Prostate gland (tissue), 2 donors: ENCODE data around the gene PDGFA. TPM values are rescaled to one million over a fixed set of nuclear protein-coding genes. Genes with fewer than 3 reads are reported as not detected.

Source experiments
- DNase-seq: peaks from one replicate; pipeline ENCODE4 v3.0.0-alpha.2; 2019; ENCODE audit warnings: low spot score
- H3K27ac ChIP-seq, 2 donors: fragments of 200-600 bp; sonication (generic); 2 replicates each; pipeline ENCODE4 v1.5.1; 2017 to 2019
- H3K27me3 ChIP-seq: fragments of 200-600 bp; sonication (generic); replicated peaks from 2 replicates; pipeline ENCODE4 v1.5.1; 2019; ENCODE audit not compliant: insufficient read depth
- H3K36me3 ChIP-seq, 2 donors: fragments of 200-600 bp; sonication (generic); 1 replicate in 1 of 2; 2 replicates in 1 of 2; pipeline versions ENCODE4 v1.5.1 to v1.8.1; 2017 to 2019
- H3K4me1 ChIP-seq: fragments of 200-600 bp; sonication (generic); replicated peaks from 2 replicates; pipeline ENCODE4 v1.5.1; 2019
- H3K4me3 ChIP-seq, 2 donors: fragments of 200-600 bp; sonication (generic); 2 replicates each; pipeline ENCODE4 v1.5.1; 2017 to 2019
- H3K9me3 ChIP-seq: fragments of 200-600 bp; sonication (generic); 2 replicates; pipeline ENCODE4 v1.5.1; 2017
- POLR2A ChIP-seq: fragments of 450-650 bp; IDR thresholded peaks from one replicate; pipeline ENCODE4 v1.6.1; 2016; ENCODE audit warnings: antibody characterized with exemption, mild to moderate bottlenecking
- POLR2AphosphoS5 ChIP-seq: sonication (generic); formaldehyde crosslinking; IDR thresholded peaks from one replicate; pipeline ENCODE4 v1.6.1; 2017; ENCODE audit warnings: antibody characterized with exemption
- WGBS: methylation state at CpG from one replicate; pipeline ENCODE4 v1.1.5; 2018; 5-methylcytosine and 5-hydroxymethylcytosine counted together
- intact Hi-C: fragments of 100-400 bp; cut with DNase I; formaldehyde crosslinking; loops from one replicate; pipeline ENCODE4 v1.14.2; 2022
- total RNA-seq, 2 donors: library from RNA; depleted of rRNA; stranded (reverse); fragments of >200 nt; gene quantifications; one replicate each; pipeline ENCODE4 v1.1.0, GENCODE V29; 2016
- TF ChIP-seq, protein P1 (sequence below), 4 experiments: fragments of 200-600 bp in 2 of 4; fragments of 450-650 bp in 2 of 4; sonication (generic) in 2 of 4; IDR thresholded peaks; 1 replicate in 3 of 4; 2 replicates in 1 of 4; pipeline ENCODE4 v1.5.1; 2016 to 2019; ENCODE audit warnings: antibody characterized with exemption in 4 of 4, mild to moderate bottlenecking in 2 of 4, moderate library complexity in 2 of 4

PDGFA gene
- total RNA-seq, 2 donors from 2014 or later = 40.4 to 75.0 TPM

DNA sequence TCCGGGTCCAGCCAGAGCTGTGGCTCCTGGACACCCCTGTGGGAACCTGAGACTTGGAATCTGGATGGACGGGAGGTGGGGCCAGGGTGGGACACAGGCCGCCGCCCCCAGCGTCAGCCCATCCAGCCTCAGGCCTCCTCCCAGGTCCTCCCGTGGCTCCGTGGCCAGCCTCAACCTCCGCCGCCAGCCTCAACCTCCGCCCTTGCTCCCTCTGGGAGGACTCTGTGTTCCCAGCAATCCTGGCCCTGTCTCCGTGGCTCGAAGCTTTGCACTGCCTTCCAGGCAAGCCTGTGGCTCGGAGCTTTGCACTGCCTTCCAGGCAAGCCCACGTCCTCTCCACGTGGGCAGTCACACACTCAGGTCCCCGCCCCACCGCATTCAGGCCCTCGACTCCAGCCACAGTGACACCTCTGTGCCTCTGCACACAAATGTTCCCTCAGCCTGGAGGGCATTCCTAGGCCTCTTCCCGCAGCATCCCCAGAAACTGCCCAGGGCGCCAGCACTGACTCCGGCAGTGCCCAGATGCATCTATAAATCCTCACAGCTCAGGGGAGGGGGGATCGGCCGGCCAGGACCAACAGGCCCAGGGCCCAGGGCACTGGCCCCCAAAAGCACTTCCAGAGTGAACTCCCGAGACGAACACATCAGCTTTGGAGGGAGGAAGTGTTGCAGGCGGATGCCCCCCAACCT, 44.7 kb upstream of the PDGFA start:
- H3K4me1 ChIP-seq = no peaks in the 10 kb centered on the region
- no peaks in the 10 kb centered on the region for H3K36me3 ChIP-seq
- no peak overlapping the region for H3K27ac ChIP-seq
- 87% methylated on average over 24 of the region's 26 CpGs for WGBS
- no peaks in the 10 kb centered on the region for H3K27me3 ChIP-seq
- H3K4me3 ChIP-seq = no peak overlapping the region
- intact Hi-C loops = no loop called here
- TF ChIP-seq POLR2AphosphoS5 (no peak), POLR2A (no peak)
- TF ChIP-seq, protein P1, sequence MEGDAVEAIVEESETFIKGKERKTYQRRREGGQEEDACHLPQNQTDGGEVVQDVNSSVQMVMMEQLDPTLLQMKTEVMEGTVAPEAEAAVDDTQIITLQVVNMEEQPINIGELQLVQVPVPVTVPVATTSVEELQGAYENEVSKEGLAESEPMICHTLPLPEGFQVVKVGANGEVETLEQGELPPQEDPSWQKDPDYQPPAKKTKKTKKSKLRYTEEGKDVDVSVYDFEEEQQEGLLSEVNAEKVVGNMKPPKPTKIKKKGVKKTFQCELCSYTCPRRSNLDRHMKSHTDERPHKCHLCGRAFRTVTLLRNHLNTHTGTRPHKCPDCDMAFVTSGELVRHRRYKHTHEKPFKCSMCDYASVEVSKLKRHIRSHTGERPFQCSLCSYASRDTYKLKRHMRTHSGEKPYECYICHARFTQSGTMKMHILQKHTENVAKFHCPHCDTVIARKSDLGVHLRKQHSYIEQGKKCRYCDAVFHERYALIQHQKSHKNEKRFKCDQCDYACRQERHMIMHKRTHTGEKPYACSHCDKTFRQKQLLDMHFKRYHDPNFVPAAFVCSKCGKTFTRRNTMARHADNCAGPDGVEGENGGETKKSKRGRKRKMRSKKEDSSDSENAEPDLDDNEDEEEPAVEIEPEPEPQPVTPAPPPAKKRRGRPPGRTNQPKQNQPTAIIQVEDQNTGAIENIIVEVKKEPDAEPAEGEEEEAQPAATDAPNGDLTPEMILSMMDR (IDR thresholded peaks at IDR 0.05) = no peak
- no peaks in the 10 kb centered on the region for H3K9me3 ChIP-seq
- no peak for DNase-seq

GRCh38 chr7:563629-564170, 44.1 kb upstream of the PDGFA start:
- no peaks in the 10 kb centered on the region for H3K4me1 ChIP-seq
- TF ChIP-seq, protein P1 (IDR thresholded peaks at IDR 0.05) = no peak
- H3K27me3 ChIP-seq = no peaks in the 10 kb centered on the region
- no peaks in the 10 kb centered on the region for H3K36me3 ChIP-seq
- DNase-seq = no peak
- no peaks in the 10 kb centered on the region for H3K9me3 ChIP-seq
- intact Hi-C loops = no loop called here
- 89% methylated on average over 11 of the region's 11 CpGs for WGBS
- no peak overlapping the region for H3K27ac ChIP-seq
- H3K4me3 ChIP-seq = no peak overlapping the region

DNA sequence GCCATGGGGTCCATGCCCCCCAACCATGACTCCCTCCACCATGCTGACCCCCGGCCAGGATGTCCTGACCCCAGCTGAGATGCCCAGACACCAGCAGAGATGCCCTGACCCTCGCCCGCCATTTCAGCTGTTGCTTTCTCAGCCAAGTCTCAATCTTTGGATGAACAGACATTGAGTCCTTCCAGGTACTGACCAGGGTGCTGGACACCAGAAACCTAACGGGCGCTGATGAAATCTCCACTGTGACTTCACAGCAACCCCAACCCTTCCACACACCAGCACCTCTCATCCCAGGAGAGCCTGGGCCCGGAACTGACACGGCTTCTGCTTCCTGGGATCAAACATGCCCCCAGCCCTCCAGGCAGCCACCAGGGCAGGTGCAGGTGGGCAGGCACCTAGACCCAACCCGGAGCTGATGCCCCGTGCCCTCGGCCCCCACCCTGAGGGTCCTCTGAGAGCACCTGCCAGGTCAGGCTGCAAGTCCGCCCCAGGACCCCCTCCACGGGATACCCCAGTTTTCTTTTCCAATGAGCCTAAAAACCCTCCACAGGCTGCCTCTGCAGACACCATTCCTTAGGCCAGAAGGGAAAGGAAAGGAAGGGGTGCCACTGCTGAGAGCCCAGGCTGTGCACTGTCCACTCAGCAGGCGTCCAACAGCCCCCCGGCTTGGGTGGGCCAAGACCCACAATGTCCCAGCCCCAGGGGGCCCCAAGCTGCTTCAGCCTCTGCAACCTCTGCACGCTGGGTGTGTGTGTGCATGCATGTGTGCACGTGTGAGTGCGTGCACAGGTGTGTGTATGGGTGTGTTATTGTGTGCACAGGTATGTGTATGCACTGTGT, 43.4 kb upstream of the PDGFA start:
- H3K9me3 ChIP-seq = no peaks in the 10 kb centered on the region
- H3K27me3 ChIP-seq = no peaks in the 10 kb centered on the region
- H3K27ac ChIP-seq = no peak overlapping the region
- H3K4me3 ChIP-seq = no peak overlapping the region
- TF ChIP-seq POLR2A (no peak), POLR2AphosphoS5 (no peak)
- TF ChIP-seq, protein P1 (IDR thresholded peaks at IDR 0.05) = no peak
- no peaks in the 10 kb centered on the region for H3K36me3 ChIP-seq
- H3K4me1 ChIP-seq = no peaks in the 10 kb centered on the region
- WGBS = 92% methylated on average over 17 of the region's 17 CpGs
- intact Hi-C loops = no loop called here
- DNase-seq = no peak

DNA sequence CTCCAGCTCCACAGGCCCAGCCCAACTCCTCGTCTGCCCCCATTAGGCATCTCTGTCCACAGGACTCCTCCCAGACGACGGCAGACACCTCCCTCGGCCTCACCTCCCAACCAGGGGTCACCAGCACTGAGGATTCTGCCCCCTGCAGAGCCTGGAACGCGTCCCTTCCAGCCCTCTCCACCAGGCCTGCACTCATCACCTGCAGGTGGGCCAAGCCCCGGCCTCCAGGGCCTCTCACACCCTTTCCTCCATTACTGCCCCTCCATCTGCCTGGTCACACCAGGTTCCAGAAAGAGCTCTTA, 42.7 kb upstream of the PDGFA start:
- no peak for DNase-seq

More for the DNA sequence above, 42.7 kb upstream of the PDGFA start:
- H3K9me3 ChIP-seq = no peaks in the 10 kb centered on the region
- H3K36me3 ChIP-seq = no peaks in the 10 kb centered on the region
- WGBS = 95% methylated on average over 7 of the region's 7 CpGs
- no peak overlapping the region for H3K27ac ChIP-seq
- H3K4me3 ChIP-seq = no peak overlapping the region
- no peaks in the 10 kb centered on the region for H3K27me3 ChIP-seq
- TF ChIP-seq, protein P1 (IDR thresholded peaks at IDR 0.05) = no peak
- no peak for TF ChIP-seq POLR2AphosphoS5
- TF ChIP-seq POLR2A = no peak
- intact Hi-C loops = no loop called here
- no peaks in the 10 kb centered on the region for H3K4me1 ChIP-seq
